ENCODE measurements around the gene GSTA2.
"Not testable (repeated sequence)": the region's sequence is repeated elsewhere in the genome, so short reads cannot be mapped to it uniquely, and the experiment has no call there.

Gene GSTA2

DNA sequence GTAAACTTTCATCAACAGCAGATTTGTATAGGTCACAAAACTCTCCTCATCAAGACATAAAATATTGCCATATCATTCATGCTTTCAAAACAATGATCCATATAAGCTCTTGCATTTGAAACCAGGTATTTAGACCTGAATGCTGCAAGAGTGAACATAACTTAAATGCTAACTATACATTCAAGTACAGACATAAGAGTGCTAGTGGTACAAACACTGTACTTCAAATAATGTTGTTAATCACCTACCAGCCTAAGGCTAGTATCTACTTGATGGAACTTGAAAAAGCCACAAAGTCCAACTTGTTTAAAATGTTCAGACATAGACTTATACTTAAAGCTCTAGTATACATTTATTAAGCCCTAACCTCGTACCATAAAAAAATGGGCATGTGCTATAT, 16.0 kb upstream of the GSTA2 start:
- Mint-ChIP-seq H3K4me1 (ENCODE audit: low read depth) (no peaks in the 10 kb centered on the region), H3K27me3 (peaks cover 30% of the 10 kb centered on the region), H3K36me3 (peaks cover 4% of the 10 kb centered on the region), H3K4me3 (no peak overlapping the region), H3K9me3 (ENCODE audit: low read depth) (no peaks in the 10 kb centered on the region), H3K27ac (no peak overlapping the region)

DNA sequence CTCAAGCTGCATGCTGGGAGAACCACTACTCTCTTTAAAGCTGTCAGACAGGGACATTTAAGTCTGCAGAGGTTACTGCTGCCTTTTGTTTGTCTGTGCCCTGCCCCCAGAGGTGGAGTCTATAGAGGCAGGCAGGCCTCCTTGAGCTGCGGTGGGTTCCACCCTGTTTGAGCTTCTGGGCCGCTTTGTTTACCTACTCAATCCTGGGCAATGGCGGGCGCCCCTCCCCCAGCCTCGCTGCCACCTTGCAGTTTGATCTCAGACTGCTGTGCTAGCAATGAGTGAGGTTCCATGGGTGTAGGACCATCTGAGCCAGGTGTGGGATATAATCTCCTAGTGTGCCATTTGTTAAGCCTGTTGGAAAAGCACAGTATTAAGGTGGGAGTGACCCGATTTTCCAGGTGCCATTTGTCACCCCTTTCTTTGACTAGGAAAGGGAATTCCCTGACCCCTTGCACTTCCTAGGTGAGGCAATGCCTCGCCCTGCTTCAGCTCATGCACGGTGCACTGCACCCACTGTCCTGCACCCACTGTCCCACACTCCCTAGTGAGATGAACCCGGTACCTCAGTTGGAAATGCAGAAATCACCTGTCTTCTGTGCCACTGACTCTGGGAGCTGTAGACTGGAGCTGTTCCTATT, 13.6 kb upstream of the GSTA2 start:
- H3K36me3 Mint-ChIP-seq; H3K4me3 Mint-ChIP-seq; H3K27ac Mint-ChIP-seq; H3K9me3 Mint-ChIP-seq (ENCODE audit: low read depth); H3K4me1 Mint-ChIP-seq (ENCODE audit: low read depth): not testable (repeated sequence)
- H3K27me3 Mint-ChIP-seq = peaks cover 27% of the 10 kb centered on the region

DNA sequence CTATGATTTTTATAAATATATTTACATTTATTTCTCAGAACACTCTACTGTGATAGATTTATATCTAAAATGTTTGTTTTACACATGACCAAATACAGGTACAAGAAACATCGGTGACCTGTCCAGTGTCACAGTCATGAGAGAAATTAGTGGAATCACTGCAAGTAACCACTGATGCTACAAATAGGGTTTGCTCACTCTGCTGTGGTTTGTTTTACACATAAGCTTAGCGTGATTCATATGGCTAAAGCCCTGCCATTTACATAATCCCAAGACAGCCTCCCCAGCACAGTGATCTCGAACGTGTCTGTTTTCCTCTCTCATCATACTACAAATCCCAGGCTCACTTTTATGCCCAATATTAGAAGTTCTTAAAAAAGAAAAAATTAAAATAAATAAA, 6.1 kb upstream of the GSTA2 start:
- H3K9me3 Mint-ChIP-seq (ENCODE audit: low read depth); H3K27ac Mint-ChIP-seq; H3K4me3 Mint-ChIP-seq; H3K4me1 Mint-ChIP-seq (ENCODE audit: low read depth); H3K36me3 Mint-ChIP-seq; H3K27me3 Mint-ChIP-seq: not testable (repeated sequence)

DNA sequence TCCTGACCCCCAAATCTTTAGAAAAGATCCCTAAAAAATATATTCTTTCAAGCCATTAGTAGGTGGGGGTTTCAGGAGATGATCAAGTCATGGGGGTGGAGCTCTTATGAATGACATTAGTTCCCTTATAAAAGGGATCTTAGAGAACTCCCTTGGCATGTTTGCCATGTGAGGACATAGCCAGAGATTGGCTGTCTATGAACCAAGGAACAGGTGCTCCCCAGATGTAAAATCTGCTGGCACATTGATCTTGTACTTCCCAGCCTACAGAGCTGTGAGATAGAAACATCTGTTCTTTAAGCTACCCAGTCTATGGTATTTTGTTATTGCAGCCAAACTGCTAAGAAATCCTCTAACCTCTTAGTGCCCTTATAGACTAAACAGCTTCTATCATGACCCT, 4.4 kb upstream of the GSTA2 start:
- not testable (repeated sequence) for H3K4me3 Mint-ChIP-seq; H3K9me3 Mint-ChIP-seq (ENCODE audit: low read depth)

DNA sequence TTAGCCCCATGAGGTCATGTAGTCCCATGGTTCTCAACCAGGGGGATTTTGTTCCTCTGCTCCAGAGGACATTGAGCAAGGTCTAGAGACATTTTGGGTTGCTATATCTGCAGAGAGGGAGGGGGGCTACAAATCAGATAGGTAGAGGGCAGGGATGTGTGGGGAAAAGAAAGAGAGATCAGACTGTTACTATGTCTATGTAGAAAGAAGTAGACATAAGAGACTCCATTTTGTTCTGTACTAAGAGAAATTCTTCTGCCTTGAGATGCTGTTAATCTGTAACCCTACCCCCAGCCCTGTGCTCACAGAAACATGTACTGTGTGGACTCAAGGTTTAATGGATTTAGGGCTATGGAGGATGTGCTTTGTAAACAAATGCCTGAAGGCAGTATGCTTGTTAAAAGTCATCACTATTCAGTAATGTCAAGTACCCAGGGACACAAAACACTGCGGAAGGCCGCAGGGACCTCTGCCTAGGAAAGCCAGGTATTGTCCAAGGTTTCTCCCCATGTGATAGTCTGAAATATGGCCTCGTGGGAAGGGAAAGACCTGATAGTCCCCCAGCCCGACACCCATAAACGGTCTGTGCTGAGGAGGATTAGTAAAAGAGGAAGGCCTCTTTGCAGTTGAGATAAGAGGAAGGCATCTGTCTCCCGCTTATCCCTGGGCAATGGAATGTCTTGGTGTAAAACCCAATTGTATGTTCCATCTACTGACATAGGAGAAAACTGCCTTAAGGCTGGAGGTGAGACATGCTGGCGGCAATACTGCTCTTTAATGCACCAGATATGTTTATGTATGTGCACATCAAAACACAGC, 1.4 kb downstream of the GSTA2 start:
- H3K27ac Mint-ChIP-seq = not testable (repeated sequence)

More for the DNA sequence above, 4.4 kb upstream of the GSTA2 start:
- not testable (repeated sequence) for H3K27me3 Mint-ChIP-seq; H3K27ac Mint-ChIP-seq; H3K4me1 Mint-ChIP-seq (ENCODE audit: low read depth); H3K36me3 Mint-ChIP-seq

DNA sequence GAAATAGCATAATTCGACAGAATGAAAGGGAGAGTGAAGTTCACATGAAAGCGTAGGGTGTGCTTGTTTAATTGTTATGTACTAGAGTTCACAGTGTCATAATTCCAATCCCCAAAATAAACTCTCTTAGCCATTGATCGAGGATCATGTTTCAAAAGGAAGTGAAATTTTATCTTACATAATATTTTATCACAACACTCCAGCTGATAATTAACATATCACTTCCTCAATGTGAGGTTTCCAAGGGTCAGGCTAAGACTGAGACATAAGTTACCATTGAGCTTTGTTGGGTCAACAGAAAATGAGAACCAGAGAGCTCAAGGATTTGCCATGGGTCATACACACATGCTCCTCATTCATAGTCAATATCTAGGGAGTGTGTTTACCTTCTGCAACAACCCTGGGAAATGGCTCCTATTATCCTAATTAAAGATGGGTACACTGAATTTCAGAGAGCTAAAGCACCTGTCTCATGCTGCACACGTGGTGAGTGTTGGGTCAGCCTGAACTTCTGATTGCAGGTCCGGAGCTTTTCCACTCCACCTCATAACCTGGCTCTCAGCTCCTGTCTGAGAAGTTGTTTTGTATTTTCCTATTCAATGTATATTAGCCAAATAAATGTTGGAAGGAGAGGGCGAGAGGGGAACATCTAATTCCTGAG, 3.0 kb downstream of the GSTA2 start:
- H3K4me1 Mint-ChIP-seq (ENCODE audit: low read depth) = no peaks in the 10 kb centered on the region
- no peaks in the 10 kb centered on the region for H3K9me3 Mint-ChIP-seq (ENCODE audit: low read depth)
- H3K27ac Mint-ChIP-seq = no peak overlapping the region
- H3K36me3 Mint-ChIP-seq = no peaks in the 10 kb centered on the region
- peaks cover 13% of the 10 kb centered on the region for H3K27me3 Mint-ChIP-seq
- H3K4me3 Mint-ChIP-seq = no peak overlapping the region

More for the DNA sequence above, 1.4 kb downstream of the GSTA2 start:
- not testable (repeated sequence) for H3K4me1 Mint-ChIP-seq (ENCODE audit: low read depth); H3K9me3 Mint-ChIP-seq (ENCODE audit: low read depth); H3K4me3 Mint-ChIP-seq; H3K36me3 Mint-ChIP-seq
- peaks cover 11% of the 10 kb centered on the region for H3K27me3 Mint-ChIP-seq

DNA sequence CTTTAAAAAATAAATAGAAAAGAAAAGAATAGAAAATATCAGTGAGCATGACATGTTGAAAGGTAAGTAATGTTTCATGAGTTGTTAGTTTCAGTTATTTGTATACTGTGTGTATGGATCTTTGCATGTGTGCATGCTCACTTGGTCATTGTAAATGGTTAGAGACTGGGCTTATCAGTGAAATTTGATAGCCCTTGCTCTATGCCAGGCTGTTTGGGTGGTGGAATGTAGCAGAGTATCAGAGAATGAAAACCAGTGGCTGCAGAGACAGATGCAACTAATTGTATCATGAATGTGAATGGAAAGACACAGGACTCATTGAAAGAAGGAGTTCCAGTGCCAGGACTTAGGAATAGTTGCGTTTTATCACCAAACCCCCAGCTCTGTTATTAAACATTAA, 4.2 kb downstream of the GSTA2 start:
- Mint-ChIP-seq H3K4me1 (ENCODE audit: low read depth) (no peaks in the 10 kb centered on the region), H3K27me3 (peaks cover 15% of the 10 kb centered on the region), H3K9me3 (ENCODE audit: low read depth) (no peaks in the 10 kb centered on the region), H3K27ac (no peak overlapping the region), H3K36me3 (no peaks in the 10 kb centered on the region), H3K4me3 (no peak overlapping the region)

DNA sequence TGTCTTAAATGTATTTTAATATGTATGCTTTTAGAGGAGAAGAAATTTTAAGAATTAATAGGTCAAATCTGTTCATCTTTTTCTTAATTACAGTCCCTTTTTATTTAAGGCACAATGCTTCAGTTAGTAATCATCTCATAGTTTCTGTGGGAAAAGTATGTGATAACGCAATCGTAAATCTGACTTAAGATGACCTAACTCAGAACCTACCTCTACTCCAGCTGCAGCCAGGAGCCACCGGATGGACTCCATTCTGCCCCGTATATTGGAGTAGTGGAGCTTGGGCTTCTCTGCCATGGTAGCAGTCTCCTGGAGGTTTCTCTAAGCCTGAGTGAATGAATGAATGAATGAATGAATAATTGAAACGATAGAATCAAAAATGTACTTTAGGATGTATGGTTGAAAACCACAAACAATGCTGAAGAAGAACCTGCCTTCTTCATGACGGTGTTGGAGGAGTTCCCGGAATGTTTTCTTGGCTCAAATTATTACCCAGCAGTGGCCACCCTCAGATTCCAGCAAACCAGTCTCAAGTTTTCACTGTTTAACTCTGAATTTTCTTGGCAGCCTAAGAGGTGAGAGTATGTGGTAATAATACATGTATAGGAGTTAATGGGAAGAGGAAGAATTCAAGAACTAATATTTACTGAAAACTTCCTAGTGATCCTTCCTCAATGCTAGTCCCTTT, 5.5 kb downstream of the GSTA2 start:
- H3K9me3 Mint-ChIP-seq (ENCODE audit: low read depth) = not testable (repeated sequence)

DNA sequence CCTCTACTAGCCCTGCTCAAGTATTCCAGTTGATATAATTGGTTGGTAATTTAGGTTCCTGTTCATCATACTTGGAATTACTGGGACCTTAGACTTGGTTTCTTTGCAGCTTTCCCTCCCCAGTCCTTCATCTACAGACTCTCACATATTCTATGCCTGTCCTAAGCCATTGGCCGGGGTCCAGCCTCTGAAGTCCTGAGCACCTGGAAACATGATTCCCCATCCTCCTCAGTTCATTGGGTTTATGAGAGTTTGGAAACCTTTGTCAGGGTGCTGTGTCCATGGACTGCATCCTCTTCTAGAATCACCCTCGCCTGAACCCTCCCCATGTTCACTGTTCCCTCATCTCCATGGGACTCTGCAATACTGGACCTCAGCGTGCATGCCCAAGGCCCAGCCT, 8.8 kb downstream of the GSTA2 start:
- H3K27ac Mint-ChIP-seq = no peak overlapping the region
- H3K4me1 Mint-ChIP-seq (ENCODE audit: low read depth) = no peaks in the 10 kb centered on the region
- no peak overlapping the region for H3K4me3 Mint-ChIP-seq
- H3K9me3 Mint-ChIP-seq (ENCODE audit: low read depth) = peaks cover 6% of the 10 kb centered on the region
- H3K36me3 Mint-ChIP-seq = no peaks in the 10 kb centered on the region
- peaks cover 16% of the 10 kb centered on the region for H3K27me3 Mint-ChIP-seq

More for the DNA sequence above, 5.5 kb downstream of the GSTA2 start:
- H3K27me3 Mint-ChIP-seq = peaks cover 19% of the 10 kb centered on the region
- H3K4me1 Mint-ChIP-seq (ENCODE audit: low read depth); H3K27ac Mint-ChIP-seq; H3K36me3 Mint-ChIP-seq; H3K4me3 Mint-ChIP-seq: not testable (repeated sequence)

DNA sequence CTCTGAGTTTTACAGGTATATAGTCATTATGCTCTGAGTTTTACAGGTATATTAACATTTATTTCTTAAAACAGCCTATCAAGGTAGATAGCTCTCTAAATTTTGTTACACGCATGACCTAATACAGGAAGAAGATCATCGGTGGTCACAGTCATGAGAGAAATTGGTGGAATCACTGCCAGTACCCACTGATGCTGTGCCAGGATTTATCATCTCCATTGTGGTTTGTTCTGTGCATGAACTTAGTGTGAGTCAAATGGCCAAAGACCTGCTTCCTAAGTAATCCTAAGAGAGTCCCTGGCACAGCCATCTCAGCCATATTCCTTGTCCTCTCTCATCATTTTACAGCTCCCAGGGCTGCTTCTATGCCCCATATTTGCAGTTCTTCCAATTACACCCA, 10.1 kb downstream of the GSTA2 start:
- peaks cover 11% of the 10 kb centered on the region for H3K27me3 Mint-ChIP-seq
- H3K36me3 Mint-ChIP-seq; H3K27ac Mint-ChIP-seq; H3K9me3 Mint-ChIP-seq (ENCODE audit: low read depth); H3K4me1 Mint-ChIP-seq (ENCODE audit: low read depth); H3K4me3 Mint-ChIP-seq: not testable (repeated sequence)

DNA sequence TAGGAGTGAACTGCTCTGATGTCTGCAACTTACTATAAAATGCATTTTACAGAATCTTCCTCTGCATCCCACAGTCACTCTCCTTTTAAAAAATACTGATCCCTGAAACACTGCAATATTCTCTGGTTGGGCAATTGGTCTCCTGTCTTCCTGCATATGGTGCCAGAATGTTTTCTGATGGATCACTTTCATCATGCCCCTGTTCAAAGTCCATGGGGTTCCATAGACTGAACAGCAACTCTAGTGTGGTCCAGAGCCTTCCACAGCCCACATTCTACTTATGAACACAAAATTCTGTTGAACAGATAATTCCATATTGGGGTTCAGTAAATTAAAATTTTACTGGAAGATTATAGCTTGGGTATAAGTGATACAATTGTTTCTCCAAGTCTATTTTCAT, 11.0 kb downstream of the GSTA2 start:
- Mint-ChIP-seq H3K27me3 (peaks cover 11% of the 10 kb centered on the region), H3K4me1 (ENCODE audit: low read depth) (no peaks in the 10 kb centered on the region), H3K36me3 (no peaks in the 10 kb centered on the region), H3K27ac (no peak overlapping the region), H3K9me3 (ENCODE audit: low read depth) (peaks cover 6% of the 10 kb centered on the region), H3K4me3 (no peak overlapping the region)

DNA sequence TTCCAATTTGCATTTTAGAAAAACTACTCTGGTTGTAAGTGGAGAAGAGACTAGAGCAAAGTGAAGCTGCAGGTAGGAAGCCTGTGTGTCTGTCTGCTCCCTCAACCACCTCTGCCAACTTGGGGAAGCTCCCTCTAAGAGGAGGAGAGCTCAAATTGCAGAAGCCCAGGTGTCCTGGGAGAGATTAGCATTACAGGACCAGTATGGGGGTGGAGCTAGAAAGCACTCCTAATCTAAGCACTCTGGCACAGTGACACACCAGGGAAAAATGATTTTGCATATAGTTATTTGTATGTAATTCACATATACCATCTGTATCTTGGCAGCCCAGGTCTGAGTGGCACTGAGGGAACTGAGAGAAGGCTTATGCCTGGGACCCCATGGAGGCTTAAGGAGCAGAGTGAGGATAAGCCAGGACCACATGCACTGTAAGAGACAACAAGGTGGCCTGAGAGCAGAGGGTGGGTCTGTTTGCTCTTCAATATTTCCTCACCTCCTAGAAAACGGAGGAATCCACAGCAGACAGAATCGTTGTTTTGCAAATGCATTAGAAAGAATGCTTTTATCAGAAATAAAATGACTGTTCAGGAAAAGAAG, 13.6 kb downstream of the GSTA2 start:
- Mint-ChIP-seq H3K27ac (no peak overlapping the region), H3K4me3 (no peak overlapping the region), H3K4me1 (ENCODE audit: low read depth) (no peaks in the 10 kb centered on the region), H3K27me3 (peaks cover 9% of the 10 kb centered on the region), H3K36me3 (no peaks in the 10 kb centered on the region), H3K9me3 (ENCODE audit: low read depth) (peaks cover 6% of the 10 kb centered on the region)

DNA sequence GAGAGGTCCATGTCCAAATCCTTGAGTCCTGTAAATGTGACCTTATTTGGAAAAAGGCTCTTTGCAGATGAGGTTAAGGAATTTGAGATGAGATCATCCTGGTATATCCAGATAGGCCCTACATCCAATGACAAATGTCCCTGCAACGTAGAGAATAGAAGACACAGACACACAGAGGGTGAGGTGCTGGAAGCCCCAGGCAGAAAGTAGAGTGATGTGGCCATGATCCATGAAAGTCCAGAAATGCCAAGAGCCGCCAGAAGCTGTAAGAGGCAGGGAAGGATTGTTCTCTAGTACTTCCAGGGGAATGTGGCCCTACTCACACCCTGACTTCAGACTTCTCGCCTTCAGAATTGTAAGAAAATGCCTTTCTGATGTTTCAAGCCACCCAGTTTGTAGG, 16.0 kb downstream of the GSTA2 start:
- not testable (repeated sequence) for H3K4me3 Mint-ChIP-seq; H3K27me3 Mint-ChIP-seq; H3K36me3 Mint-ChIP-seq; H3K9me3 Mint-ChIP-seq (ENCODE audit: low read depth); H3K27ac Mint-ChIP-seq; H3K4me1 Mint-ChIP-seq (ENCODE audit: low read depth)

DNA sequence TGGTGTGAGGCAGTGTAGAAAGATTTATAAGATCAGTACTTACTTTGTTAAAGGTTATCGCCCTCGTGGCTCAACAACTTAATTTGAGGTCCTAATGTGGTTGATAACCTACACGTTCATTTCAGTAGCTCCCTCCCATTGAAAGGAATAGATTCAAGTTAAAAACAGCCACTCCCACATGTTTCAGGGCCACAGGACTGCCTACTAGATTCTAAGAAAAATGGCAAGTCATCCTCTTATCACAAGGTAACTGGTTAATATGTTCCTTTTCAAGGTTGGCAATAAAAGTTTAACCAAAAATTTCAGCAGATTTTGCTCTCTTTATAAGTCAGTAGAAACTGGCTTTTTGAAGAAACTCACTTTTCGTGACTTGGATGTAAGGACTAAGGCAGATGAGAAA, 17.1 kb downstream of the GSTA2 start:
- no peak overlapping the region for H3K27ac Mint-ChIP-seq

DNA sequence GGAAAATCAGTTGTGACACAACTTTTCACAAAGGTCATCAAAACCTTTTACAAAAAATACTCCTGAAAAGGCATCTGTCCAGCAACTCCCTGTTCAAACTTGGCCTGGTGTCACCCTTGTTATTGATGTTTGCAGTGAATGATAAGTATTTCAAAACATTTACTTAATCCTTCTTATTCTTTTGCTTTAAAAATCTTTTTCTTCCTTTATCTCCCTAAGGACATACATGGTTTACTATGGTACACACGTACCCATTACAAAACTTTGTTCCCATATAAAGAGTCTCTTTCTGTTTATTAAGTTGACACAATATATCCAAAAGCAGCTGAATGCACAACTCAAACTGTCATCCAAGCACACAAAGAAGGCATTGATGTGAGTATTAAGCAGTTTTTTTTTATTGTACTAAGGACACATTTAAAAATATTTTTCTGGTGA, 17.5 kb downstream of the GSTA2 start:
- Mint-ChIP-seq H3K4me1 (ENCODE audit: low read depth) (no peaks in the 10 kb centered on the region), H3K9me3 (ENCODE audit: low read depth) (peaks cover 3% of the 10 kb centered on the region)

More for the DNA sequence above, 17.1 kb downstream of the GSTA2 start:
- Mint-ChIP-seq H3K27me3 (peaks cover 8% of the 10 kb centered on the region), H3K4me3 (no peak overlapping the region), H3K4me1 (ENCODE audit: low read depth) (no peaks in the 10 kb centered on the region), H3K36me3 (no peaks in the 10 kb centered on the region), H3K9me3 (ENCODE audit: low read depth) (peaks cover 6% of the 10 kb centered on the region)

More for the DNA sequence above, 17.5 kb downstream of the GSTA2 start:
- no peak overlapping the region for H3K27ac Mint-ChIP-seq
- peaks cover 5% of the 10 kb centered on the region for H3K27me3 Mint-ChIP-seq
- no peaks in the 10 kb centered on the region for H3K36me3 Mint-ChIP-seq
- H3K4me3 Mint-ChIP-seq = no peak overlapping the region
